Measurements from ENCODE around the gene BAD. TPM values are rescaled to one million over a fixed set of nuclear protein-coding genes. Genes with fewer than 3 reads are reported as not detected.

BAD gene
- polyA plus RNA-seq, 2 of the 4 experiments (the other 2 are of a cell fraction), result 33.7 to 68.4 TPM

DNA sequence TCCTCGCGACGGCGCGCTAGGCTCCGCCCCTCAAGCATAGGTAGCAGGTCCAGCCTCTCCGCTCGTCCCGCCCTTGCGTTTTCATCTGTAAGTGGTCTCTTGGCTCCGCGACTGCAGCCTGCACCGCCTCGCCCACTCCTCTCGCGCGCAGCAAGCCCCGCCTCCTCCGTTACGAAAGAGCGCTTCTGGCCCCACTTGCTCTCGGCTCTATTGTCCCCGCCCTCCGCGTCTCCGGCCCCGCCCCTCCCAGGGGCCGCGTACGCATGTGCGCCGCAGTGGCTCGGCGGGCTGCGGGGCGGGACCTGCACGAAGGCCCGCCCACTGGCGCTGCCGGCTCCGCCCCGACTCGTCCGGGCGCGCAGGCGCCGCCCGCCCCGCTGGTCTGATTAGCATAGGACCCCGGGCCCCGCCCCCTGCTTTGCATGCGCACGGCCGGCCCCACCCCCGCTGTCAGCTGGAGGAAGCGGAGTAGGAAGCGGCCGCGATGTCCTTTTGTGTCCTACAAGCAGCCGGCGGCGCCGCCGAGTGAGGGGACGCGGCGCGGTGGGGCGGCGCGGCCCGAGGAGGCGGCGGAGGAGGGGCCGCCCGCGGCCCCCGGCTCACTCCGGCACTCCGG is 20.7 kb upstream of the BAD start, which contains the start of gene ESRRA:
Gene ESRRA, plus strand, starts transcription at position 450 of the 616 bp plus-strand sequence. CDS start 1,656 bp downstream, outside the sequence.
- ChIA-PET CTCF (interaction anchor here (0.7 to 20.7 kb wide), 20 partner anchors 10 to 468 kb away, joined by 3 to 996 read pairs (median 8); partner anchors contain the start of genes BAD, CCDC88B, DNAJC4 and FERMT3), POLR2A (interaction anchor here (0.7 to 2.8 kb wide), 13 partner anchors 13 to 120 kb away, joined by 3 to 34 read pairs (median 4); partner anchors contain the start of genes BAD, GPR137, NUDT22 and PPP1R14B)
- Histone ChIP-seq H3K27ac (peak within 1 kb of the TSS; percentile 85 to 94), H3K4me2 (peak within 1 kb of the TSS; percentile 99), H3K4me1 (peaks cover 20% of the 10 kb centered on the region), H3K4me3 (peak within 1 kb of the TSS; percentile 73), H3K9me3 (no peaks in the 10 kb centered on the region)
- DNase-seq (ENCODE audit: low read depth in 1 of 2, low spot score in 1 of 2) (peak; percentile 94 to 99), FAIRE-seq (no peak), ATAC-seq (peak; percentile 68 to 74)
- WGBS (ENCODE audit: missing lambda C conversion rate), result under 1% methylated on average over 14 of the region's 81 CpGs
- peak; percentile 46 for TF ChIP-seq MYC (IDR thresholded peaks at IDR 0.05; ENCODE audit: borderline replicate concordance, low read length)
- TF ChIP-seq POLR2A (IDR thresholded peaks at IDR 0.05; ENCODE audit: low read length), result peak; percentile 20; the same call in 1 of the 2 replicates
- no peak for TF ChIP-seq EP300 (IDR thresholded peaks at IDR 0.05)
- peak in 1 of 2 experiments; percentile 77; a peak in 2 of 4 replicates for TF ChIP-seq CEBPB (IDR thresholded peaks at IDR 0.05)
- 0 out of 2 replicates have a peak, but pooled peaks have one; percentile 63 for TF ChIP-seq MAZ (IDR thresholded peaks at IDR 0.05; ENCODE audit: borderline replicate concordance, low read depth, low read length)
- peak in 1 of 2 experiments; percentile 10; a peak in 1 of 5 replicates for TF ChIP-seq JUN (IDR thresholded peaks at IDR 0.05)
- no peak for TF ChIP-seq RARB (CRISPR knock-in tag; IDR thresholded peaks at IDR 0.05)
- TF ChIP-seq CBX2 (IDR thresholded peaks at IDR 0.05; ENCODE audit: borderline replicate concordance, low read depth), result no peak
- TF ChIP-seq, protein P1, sequence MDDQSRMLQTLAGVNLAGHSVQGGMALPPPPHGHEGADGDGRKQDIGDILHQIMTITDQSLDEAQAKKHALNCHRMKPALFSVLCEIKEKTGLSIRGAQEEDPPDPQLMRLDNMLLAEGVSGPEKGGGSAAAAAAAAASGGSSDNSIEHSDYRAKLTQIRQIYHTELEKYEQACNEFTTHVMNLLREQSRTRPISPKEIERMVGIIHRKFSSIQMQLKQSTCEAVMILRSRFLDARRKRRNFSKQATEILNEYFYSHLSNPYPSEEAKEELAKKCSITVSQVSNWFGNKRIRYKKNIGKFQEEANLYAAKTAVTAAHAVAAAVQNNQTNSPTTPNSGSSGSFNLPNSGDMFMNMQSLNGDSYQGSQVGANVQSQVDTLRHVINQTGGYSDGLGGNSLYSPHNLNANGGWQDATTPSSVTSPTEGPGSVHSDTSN (IDR thresholded peaks at IDR 0.05), result peak; percentile 67
- TF ChIP-seq RNF2 (IDR thresholded peaks at IDR 0.05; ENCODE audit: borderline replicate concordance, low read depth), result no peak

DNA sequence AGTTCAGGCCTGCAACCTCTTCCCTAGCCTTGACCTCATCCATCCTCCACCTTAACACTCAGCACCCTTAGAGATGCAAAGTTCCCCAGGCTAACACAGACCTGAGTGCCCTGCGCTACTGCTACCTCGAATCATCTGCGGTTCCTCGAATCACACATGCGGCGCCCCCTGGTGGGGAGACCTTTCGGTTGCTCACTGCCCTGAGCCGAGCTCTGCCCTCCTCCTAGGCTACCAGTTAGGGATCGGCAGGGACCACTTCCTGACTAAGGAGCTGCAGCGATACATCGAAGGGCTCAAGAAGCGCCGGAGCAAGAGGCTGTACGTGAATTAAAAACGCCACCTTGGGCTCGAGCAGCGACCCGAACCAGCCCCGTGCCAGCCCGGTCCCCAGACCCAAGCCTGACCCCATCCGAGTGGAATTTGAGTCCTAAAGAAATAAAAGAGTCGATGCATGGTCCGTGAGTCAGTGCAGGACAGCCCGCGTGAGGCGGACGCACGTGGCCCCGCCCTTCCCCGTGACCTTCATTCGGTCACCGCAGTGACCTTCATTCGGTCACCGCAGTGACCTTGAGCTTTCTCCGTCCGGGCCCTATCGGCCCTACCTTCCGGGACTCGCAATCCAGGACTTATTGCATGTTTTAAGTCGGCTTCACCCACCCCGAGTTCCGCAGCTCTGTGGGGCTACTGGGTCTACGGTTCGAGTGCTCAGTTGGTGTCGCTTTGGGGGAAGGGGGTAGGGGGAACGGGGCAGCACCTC is 20.0 kb upstream of the BAD start:
- ATAC-seq, result peak; percentile 59 to 80
- WGBS (ENCODE audit: missing lambda C conversion rate), result under 1% methylated on average over 42 of the region's 46 CpGs
- ChIA-PET CTCF (interaction anchor here (0.7 to 20.7 kb wide), 24 partner anchors 9 to 477 kb away, joined by 3 to 996 read pairs (median 6); partner anchors contain the start of genes BAD, CCDC88B, DNAJC4 and FERMT3), POLR2A (interaction anchor here (0.6 to 2.8 kb wide), 17 partner anchors 13 to 119 kb away, joined by 3 to 34 read pairs (median 4); partner anchors contain the start of genes BAD, GPR137, NUDT22 and PPP1R14B)
- Histone ChIP-seq H3K4me1 (peaks cover 20% of the 10 kb centered on the region), H3K27ac (peak overlapping the region; percentile 79 to 92), H3K4me3 (peak overlapping the region; percentile 53), H3K4me2 (peak overlapping the region; percentile 73), H3K9me3 (no peaks in the 10 kb centered on the region)
- DNase-seq (ENCODE audit: low read depth in 1 of 2, low spot score in 1 of 2), result peak; percentile 94 to 96
- no peak for FAIRE-seq
- no peak for TF ChIP-seq ZC3H11A (IDR thresholded peaks at IDR 0.05)
- TF ChIP-seq EP300 (IDR thresholded peaks at IDR 0.05), result no peak
- TF ChIP-seq POLR2A (IDR thresholded peaks at IDR 0.05; ENCODE audit: low read length), result peak; percentile 42; the same call in 1 of the 2 replicates
- no peak for TF ChIP-seq RCOR1 (IDR thresholded peaks at IDR 0.05; ENCODE audit: low read depth, low read length)
- TF ChIP-seq, protein P2, sequence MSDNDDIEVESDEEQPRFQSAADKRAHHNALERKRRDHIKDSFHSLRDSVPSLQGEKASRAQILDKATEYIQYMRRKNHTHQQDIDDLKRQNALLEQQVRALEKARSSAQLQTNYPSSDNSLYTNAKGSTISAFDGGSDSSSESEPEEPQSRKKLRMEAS (IDR thresholded peaks at IDR 0.05), result peak; percentile 87
- no peak for TF ChIP-seq RARB (CRISPR knock-in tag; IDR thresholded peaks at IDR 0.05)
- no peak for TF ChIP-seq RNF2 (IDR thresholded peaks at IDR 0.05; ENCODE audit: borderline replicate concordance, low read depth)
- no peak for TF ChIP-seq CHD2 (IDR thresholded peaks at IDR 0.05; ENCODE audit: low read length, partially characterized antibody)
- TF ChIP-seq ZFP36 (IDR thresholded peaks at IDR 0.05; ENCODE audit: borderline replicate concordance, partially characterized antibody), result no peak
- TF ChIP-seq, protein P3, sequence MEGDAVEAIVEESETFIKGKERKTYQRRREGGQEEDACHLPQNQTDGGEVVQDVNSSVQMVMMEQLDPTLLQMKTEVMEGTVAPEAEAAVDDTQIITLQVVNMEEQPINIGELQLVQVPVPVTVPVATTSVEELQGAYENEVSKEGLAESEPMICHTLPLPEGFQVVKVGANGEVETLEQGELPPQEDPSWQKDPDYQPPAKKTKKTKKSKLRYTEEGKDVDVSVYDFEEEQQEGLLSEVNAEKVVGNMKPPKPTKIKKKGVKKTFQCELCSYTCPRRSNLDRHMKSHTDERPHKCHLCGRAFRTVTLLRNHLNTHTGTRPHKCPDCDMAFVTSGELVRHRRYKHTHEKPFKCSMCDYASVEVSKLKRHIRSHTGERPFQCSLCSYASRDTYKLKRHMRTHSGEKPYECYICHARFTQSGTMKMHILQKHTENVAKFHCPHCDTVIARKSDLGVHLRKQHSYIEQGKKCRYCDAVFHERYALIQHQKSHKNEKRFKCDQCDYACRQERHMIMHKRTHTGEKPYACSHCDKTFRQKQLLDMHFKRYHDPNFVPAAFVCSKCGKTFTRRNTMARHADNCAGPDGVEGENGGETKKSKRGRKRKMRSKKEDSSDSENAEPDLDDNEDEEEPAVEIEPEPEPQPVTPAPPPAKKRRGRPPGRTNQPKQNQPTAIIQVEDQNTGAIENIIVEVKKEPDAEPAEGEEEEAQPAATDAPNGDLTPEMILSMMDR (IDR thresholded peaks at IDR 0.05), result peak; percentile 88
- no peak for TF ChIP-seq CHD4 (IDR thresholded peaks at IDR 0.05; ENCODE audit: borderline replicate concordance)
- peak; percentile 100 for TF ChIP-seq ESRRA (IDR thresholded peaks at IDR 0.05; ENCODE audit: borderline replicate concordance, low read length)
- no peak for TF ChIP-seq POLR2AphosphoS2 (conservative IDR thresholded peaks at IDR 0.05; ENCODE audit: low read length)
- no peak for TF ChIP-seq FOSB (CRISPR knock-in tag; IDR thresholded peaks at IDR 0.05)
- TF ChIP-seq FOSL2 (IDR thresholded peaks at IDR 0.05), result no peak
- TF ChIP-seq FOSL2 (CRISPR knock-in tag; IDR thresholded peaks at IDR 0.05), result peak; percentile 30; the same call in 1 of the 2 replicates
- TF ChIP-seq, protein P4, sequence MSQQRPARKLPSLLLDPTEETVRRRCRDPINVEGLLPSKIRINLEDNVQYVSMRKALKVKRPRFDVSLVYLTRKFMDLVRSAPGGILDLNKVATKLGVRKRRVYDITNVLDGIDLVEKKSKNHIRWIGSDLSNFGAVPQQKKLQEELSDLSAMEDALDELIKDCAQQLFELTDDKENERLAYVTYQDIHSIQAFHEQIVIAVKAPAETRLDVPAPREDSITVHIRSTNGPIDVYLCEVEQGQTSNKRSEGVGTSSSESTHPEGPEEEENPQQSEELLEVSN (IDR thresholded peaks at IDR 0.05; ENCODE audit: borderline replicate concordance, low read depth), result 0 out of 2 replicates have a peak, but pooled peaks have one; percentile 57
- TF ChIP-seq KDM5A (IDR thresholded peaks at IDR 0.05), result no peak
- TF ChIP-seq FOXS1 (CRISPR knock-in tag; IDR thresholded peaks at IDR 0.05), result no peak
- TF ChIP-seq NPAS2 (CRISPR knock-in tag; IDR thresholded peaks at IDR 0.05; ENCODE audit: borderline replicate concordance), result peak; percentile 62
- TF ChIP-seq TP53 (CRISPR knock-in tag; IDR thresholded peaks at IDR 0.05), result no peak
- no peak for TF ChIP-seq CBX2 (IDR thresholded peaks at IDR 0.05; ENCODE audit: borderline replicate concordance, low read depth)
- no peak for TF ChIP-seq JUNB (IDR thresholded peaks at IDR 0.05)
- 0 out of 2 replicates have a peak, but pooled peaks have one; percentile 25 for TF ChIP-seq MYC (IDR thresholded peaks at IDR 0.05; ENCODE audit: borderline replicate concordance, low read length)
- peak; percentile 53 to 56 for TF ChIP-seq RAD21 (conservative IDR thresholded peaks at IDR 0.05 in 1 of 2, IDR thresholded peaks at IDR 0.05 in 1 of 2)
- TF ChIP-seq PHF8 (IDR thresholded peaks at IDR 0.05; ENCODE audit: borderline replicate concordance, low read depth), result peak; percentile 33; the same call in 1 of the 2 replicates

Data from A549 (cell line).